H9 (cell line): ENCODE results near the gene SCFD2. TPM values are rescaled to one million over a fixed set of nuclear protein-coding genes. Genes with fewer than 3 reads are reported as not detected.

Experiments
- DNase-seq: peaks from one replicate; pipeline ENCODE4 v3.0.0-alpha.2; 2017
- H2AFZ ChIP-seq: one replicate; pipeline ENCODE4 v1.6.1; 2013; ENCODE audit warnings: mild to moderate bottlenecking, low read length, control low read depth, moderate library complexity
- H2AK5ac ChIP-seq: 2 replicates; pipeline ENCODE4 v1.6.1; 2013; ENCODE audit warnings: low read length, control low read depth, mixed read lengths; ENCODE audit not compliant: insufficient read length
- H2BK120ac ChIP-seq: one replicate; pipeline ENCODE4 v1.6.1; 2013; ENCODE audit warnings: low read depth, mild to moderate bottlenecking, low read length, control low read depth, inconsistent platforms; ENCODE audit not compliant: poor library complexity, severe bottlenecking
- H2BK12ac ChIP-seq: 2 replicates; pipeline ENCODE4 v1.6.1; 2013; ENCODE audit warnings: low read length, control low read depth, mixed read lengths, low read depth; ENCODE audit not compliant: insufficient read length
- H2BK15ac ChIP-seq: 2 replicates; pipeline ENCODE4 v1.6.1; 2013; ENCODE audit warnings: low read depth, low read length, control low read depth
- H2BK20ac ChIP-seq: one replicate; pipeline ENCODE4 v1.6.1; 2013; ENCODE audit warnings: low read depth, mild to moderate bottlenecking, low read length, control low read depth, inconsistent platforms; ENCODE audit not compliant: poor library complexity, severe bottlenecking
- H2BK5ac ChIP-seq: 2 replicates; pipeline ENCODE4 v1.6.1; 2013; ENCODE audit warnings: low read length, control low read depth, mixed read lengths; ENCODE audit not compliant: insufficient read length
- H3K14ac ChIP-seq: 2 replicates; pipeline ENCODE4 v1.6.1; 2013; ENCODE audit warnings: low read length, control low read depth; ENCODE audit not compliant: insufficient read depth
- H3K18ac ChIP-seq: 2 replicates; pipeline ENCODE4 v1.6.1; 2013; ENCODE audit warnings: low read depth, mild to moderate bottlenecking, mixed read lengths, low read length, control low read depth; ENCODE audit not compliant: insufficient read length
- H3K23ac ChIP-seq: 2 replicates; pipeline ENCODE4 v1.6.1; 2013; ENCODE audit warnings: low read length, control low read depth, mixed read lengths, low read depth; ENCODE audit not compliant: insufficient read length
- H3K23me2 ChIP-seq: 2 replicates; pipeline ENCODE4 v1.6.1; 2013; ENCODE audit warnings: low read depth, mild to moderate bottlenecking, mixed read lengths, low read length, control low read depth; ENCODE audit not compliant: insufficient read length, poor library complexity, severe bottlenecking
- H3K27ac ChIP-seq: 2 replicates; pipeline ENCODE4 v1.5.1; 2013; ENCODE audit warnings: low read length, control low read depth, mixed read lengths, low read depth; ENCODE audit not compliant: insufficient read length
- H3K27me3 ChIP-seq: 2 replicates; pipeline ENCODE4 v1.6.1; 2013; ENCODE audit warnings: low read length, control low read depth, inconsistent platforms; ENCODE audit not compliant: insufficient read depth
- H3K4ac ChIP-seq: 2 replicates; pipeline ENCODE4 v1.6.1; 2013; ENCODE audit warnings: low read depth, mild to moderate bottlenecking, control low read depth, inconsistent platforms, low read length, moderate library complexity
- H3K4me1 ChIP-seq: 2 replicates; pipeline ENCODE4 v1.6.1; 2013; ENCODE audit warnings: low read length, control low read depth, inconsistent platforms; ENCODE audit not compliant: insufficient read depth
- H3K4me2 ChIP-seq: 2 replicates; pipeline ENCODE4 v1.6.1; 2013; ENCODE audit warnings: low read length, control low read depth, mixed read lengths; ENCODE audit not compliant: insufficient read length, insufficient read depth
- H3K56ac ChIP-seq: 2 replicates; pipeline ENCODE4 v1.6.1; 2013; ENCODE audit warnings: low read depth, mild to moderate bottlenecking, mixed read lengths, low read length, control low read depth; ENCODE audit not compliant: insufficient read length
- H3K79me1 ChIP-seq: 2 replicates; pipeline ENCODE4 v1.6.1; 2013; ENCODE audit warnings: low read depth, mild to moderate bottlenecking, moderate library complexity, low read length, control low read depth, inconsistent platforms; ENCODE audit not compliant: insufficient read depth, poor library complexity, severe bottlenecking
- H3K79me2 ChIP-seq: 2 replicates; pipeline ENCODE4 v1.6.1; 2013; ENCODE audit warnings: low read length, control low read depth, inconsistent platforms; ENCODE audit not compliant: insufficient read depth
- H3K9ac ChIP-seq: 2 replicates; pipeline ENCODE4 v1.6.1; 2013; ENCODE audit warnings: low read length, control low read depth, mixed read lengths; ENCODE audit not compliant: insufficient read length; ENCODE audit errors: extremely low read depth
- H3K9me3 ChIP-seq: one replicate; pipeline ENCODE4 v1.6.1; 2013; ENCODE audit warnings: low read depth, low read length, inconsistent platforms; ENCODE audit not compliant: control insufficient read depth
- H3T11ph ChIP-seq: one replicate; pipeline ENCODE4 v1.6.1; 2013; ENCODE audit warnings: mild to moderate bottlenecking, low read length, control low read depth, inconsistent platforms
- H4K20me1 ChIP-seq: one replicate; pipeline ENCODE4 v1.6.1; 2013; ENCODE audit not compliant: control insufficient read depth, insufficient read length, insufficient read depth
- H4K5ac ChIP-seq: 2 replicates; pipeline ENCODE4 v1.6.1; 2013; ENCODE audit warnings: low read depth, mild to moderate bottlenecking, mixed read lengths, low read length, control low read depth; ENCODE audit not compliant: insufficient read length
- H4K8ac ChIP-seq: replicated peaks from 2 replicates; pipeline ENCODE4 v1.6.1; 2013; ENCODE audit warnings: low read length, control low read depth, mixed read lengths, low read depth; ENCODE audit not compliant: insufficient read length
- H4K91ac ChIP-seq: 2 replicates; pipeline ENCODE4 v1.6.1; 2013; ENCODE audit warnings: low read depth, mild to moderate bottlenecking, moderate library complexity, mixed read lengths, low read length, control low read depth; ENCODE audit not compliant: insufficient read length
- H3K27ac Mint-ChIP-seq, 3 experiments: 2 replicates in 2 of 3; 3 replicates in 1 of 3; pipeline ENCODE4 v1.8.0; 2020 to 2021; ENCODE audit warnings: mixed read lengths in 3 of 3, mild to moderate bottlenecking in 1 of 3, moderate library complexity in 1 of 3
- H3K27me3 Mint-ChIP-seq: 2 replicates; pipeline ENCODE4 v1.8.0; 2021; ENCODE audit warnings: low read depth, mild to moderate bottlenecking, moderate library complexity, mixed read lengths
- H3K36me3 Mint-ChIP-seq, 3 experiments: 2 replicates in 2 of 3; 3 replicates in 1 of 3; pipeline ENCODE4 v1.8.0; 2020 to 2021; ENCODE audit warnings: low read depth in 3 of 3, mixed read lengths in 3 of 3; ENCODE audit not compliant: insufficient read depth in 1 of 3
- H3K4me1 Mint-ChIP-seq, 2 experiments: 2 replicates each; pipeline ENCODE4 v1.8.0; 2020; ENCODE audit warnings: mixed read lengths in 2 of 2
- H3K4me3 Mint-ChIP-seq, 2 experiments: 2 replicates in 1 of 2; 3 replicates in 1 of 2; pipeline ENCODE4 v1.8.0; 2020 to 2021; ENCODE audit warnings: mild to moderate bottlenecking in 2 of 2, mixed read lengths in 2 of 2, moderate library complexity in 1 of 2
- H3K9me3 Mint-ChIP-seq, 2 experiments: 2 replicates in 1 of 2; 3 replicates in 1 of 2; pipeline ENCODE4 v1.8.0; 2020; ENCODE audit warnings: mild to moderate bottlenecking in 2 of 2, mixed read lengths in 2 of 2, moderate library complexity in 1 of 2
- WGBS: extraction: QIAGEN DNeasy Blood & Tissue Kit; methylation state at CpG from one replicate; pipeline ENCODE4 v1.1.7; 2013; ENCODE audit warnings: missing lambda C conversion rate, low lambda C conversion rate, mixed read lengths; ENCODE audit not compliant: insufficient read length; ENCODE audit errors: extremely low coverage; 5-methylcytosine and 5-hydroxymethylcytosine counted together
- total RNA-seq: library from RNA; stranded (reverse); gene quantifications from 2 replicates; pipeline ENCODE4 v1.2.1, GENCODE V29; 2021
- TF ChIP-seq, protein P1 (sequence below): fragments of 200-600 bp; sonication (generic); conservative IDR thresholded peaks from 3 replicates; pipeline ENCODE4 v1.8.0; 2021; ENCODE audit warnings: antibody characterized with exemption, mild to moderate bottlenecking

The SCFD2 gene
- total RNA-seq, 1 experiment from 2014 or later: 10.1 TPM

DNA sequence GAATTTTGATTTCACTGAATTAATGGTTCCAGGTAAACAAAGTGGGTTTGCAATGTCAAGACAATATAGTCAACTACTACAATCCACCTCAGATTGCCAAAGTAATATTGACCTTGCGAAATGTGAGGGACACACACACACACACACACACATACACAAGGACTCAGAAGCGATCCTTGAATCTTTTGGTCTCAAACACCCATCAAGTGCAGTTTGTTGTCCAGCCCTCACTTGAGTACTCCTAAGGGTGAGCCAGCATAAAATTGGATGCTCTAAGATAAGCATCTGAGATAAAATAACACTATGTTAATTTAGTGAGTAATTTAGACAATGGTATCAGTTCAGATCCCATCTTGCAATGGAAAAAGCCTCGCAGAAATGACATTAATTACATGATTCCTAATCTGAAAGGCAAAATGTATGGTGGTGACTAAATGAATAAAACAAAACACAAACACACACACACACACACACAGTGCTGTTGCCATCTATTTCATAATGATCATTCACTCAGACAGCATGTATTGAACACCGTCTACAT lies 401.2 kb downstream of the SCFD2 start:
- Histone ChIP-seq H4K91ac (no peak overlapping the region), H2BK20ac (no peak overlapping the region), H3K14ac (no peak overlapping the region), H3K9me3 (no peaks in the 10 kb centered on the region), H4K8ac (no peak overlapping the region), H2AFZ (no peak overlapping the region), H3K23ac (no peak overlapping the region), H3K56ac (no peak overlapping the region), H3K27me3 (no peaks in the 10 kb centered on the region), H3K23me2 (no peaks in the 10 kb centered on the region), H4K20me1 (no peaks in the 10 kb centered on the region), H2BK15ac (no peak overlapping the region), H3K79me2 (no peaks in the 10 kb centered on the region), H3K4ac (no peak overlapping the region), H3K4me2 (no peak overlapping the region), H2BK5ac (no peak overlapping the region), H3K18ac (no peak overlapping the region), H2BK12ac (no peak overlapping the region), H3K4me1 (no peaks in the 10 kb centered on the region), H3K79me1 (no peaks in the 10 kb centered on the region), H4K5ac (no peak overlapping the region), H3K27ac (no peak overlapping the region), H2AK5ac (no peak overlapping the region), H2BK120ac (no peak overlapping the region), H3K9ac (no peak overlapping the region), H3T11ph (no peak overlapping the region)
- Mint-ChIP-seq H3K4me3 (no peak overlapping the region), H3K27me3 (no peaks in the 10 kb centered on the region; the same call in 1 of the 2 replicates), H3K9me3 (peaks cover 4% of the 10 kb centered on the region in 2 experiments), H3K36me3 (peaks cover 3 to 8% (median 4%) of the 10 kb centered on the region in 3 experiments), H3K27ac (no peak overlapping the region), H3K4me1 (no peaks in the 10 kb centered on the region)
- WGBS: no CpG with 5 or more reads among the region's 4 CpGs
- TF ChIP-seq, protein P1, sequence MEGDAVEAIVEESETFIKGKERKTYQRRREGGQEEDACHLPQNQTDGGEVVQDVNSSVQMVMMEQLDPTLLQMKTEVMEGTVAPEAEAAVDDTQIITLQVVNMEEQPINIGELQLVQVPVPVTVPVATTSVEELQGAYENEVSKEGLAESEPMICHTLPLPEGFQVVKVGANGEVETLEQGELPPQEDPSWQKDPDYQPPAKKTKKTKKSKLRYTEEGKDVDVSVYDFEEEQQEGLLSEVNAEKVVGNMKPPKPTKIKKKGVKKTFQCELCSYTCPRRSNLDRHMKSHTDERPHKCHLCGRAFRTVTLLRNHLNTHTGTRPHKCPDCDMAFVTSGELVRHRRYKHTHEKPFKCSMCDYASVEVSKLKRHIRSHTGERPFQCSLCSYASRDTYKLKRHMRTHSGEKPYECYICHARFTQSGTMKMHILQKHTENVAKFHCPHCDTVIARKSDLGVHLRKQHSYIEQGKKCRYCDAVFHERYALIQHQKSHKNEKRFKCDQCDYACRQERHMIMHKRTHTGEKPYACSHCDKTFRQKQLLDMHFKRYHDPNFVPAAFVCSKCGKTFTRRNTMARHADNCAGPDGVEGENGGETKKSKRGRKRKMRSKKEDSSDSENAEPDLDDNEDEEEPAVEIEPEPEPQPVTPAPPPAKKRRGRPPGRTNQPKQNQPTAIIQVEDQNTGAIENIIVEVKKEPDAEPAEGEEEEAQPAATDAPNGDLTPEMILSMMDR: no peak
- no peak for DNase-seq
